K562 (cell line): ENCODE data around the gene TSPAN14. TPM values are rescaled to one million over a fixed set of nuclear protein-coding genes. Genes with fewer than 3 reads are reported as not detected.
A peak's percentile ranks its signal among the peaks of the same experiment; 100 is the strongest.

ENCODE experiments used
- ARID1B ChIP-seq: fragments of 450-650 bp; IDR thresholded peaks from 2 replicates; pipeline ENCODE4 v1.6.1; 2016; ENCODE audit warnings: antibody characterized with exemption, mild to moderate bottlenecking, inconsistent platforms
- BRD9 ChIP-seq: fragments of 450-650 bp; IDR thresholded peaks from 2 replicates; pipeline ENCODE4 v1.6.1; 2018; ENCODE audit warnings: low read depth; ENCODE audit not compliant: partially characterized antibody
- CBFA2T3 ChIP-seq: fragments of 450-650 bp; IDR thresholded peaks from 2 replicates; pipeline ENCODE4 v1.6.1; 2017
- CHD2 ChIP-seq: IDR thresholded peaks from 2 replicates; pipeline ENCODE4 v1.6.1; 2011; ENCODE audit warnings: low read depth, low read length
- ELF1 ChIP-seq: fragments of 200-800 bp; sonication (Bioruptor generic); IDR thresholded peaks from 2 replicates; pipeline ENCODE4 v1.6.1; 2016; ENCODE audit warnings: missing genetic modification characterization, missing compliant biosample characterization
- ELF4 ChIP-seq: fragments of 450-650 bp; formaldehyde crosslinking; IDR thresholded peaks from 2 replicates; pipeline ENCODE4 v1.4.0; 2022; ENCODE audit warnings: missing genetic modification characterization
- FUS ChIP-seq: fragments of 200-400 bp; formaldehyde crosslinking; optimal IDR thresholded peaks from 2 replicates; pipeline ENCODE3; 2017; ENCODE audit warnings: low read depth, low read length
- IFI16 ChIP-seq: fragments of 250-450 bp; sonication (Bioruptor Pico); IDR thresholded peaks from 2 replicates; pipeline ENCODE4 v2.1.2; 2022; ENCODE audit warnings: mild to moderate bottlenecking, inconsistent platforms
- MBD2 ChIP-seq: sonication (generic); IDR thresholded peaks from 2 replicates; pipeline ENCODE4 v1.6.1; 2016; ENCODE audit warnings: low read depth, borderline replicate concordance
- PHB2 ChIP-seq: fragments of 450-650 bp; IDR thresholded peaks from 2 replicates; pipeline ENCODE4 v1.6.1; 2017; ENCODE audit warnings: low read depth
- POLR2AphosphoS5 ChIP-seq: IDR thresholded peaks from 2 replicates; pipeline ENCODE4 v1.6.1; 2011; ENCODE audit warnings: mild to moderate bottlenecking, low read depth, low read length, moderate library complexity; ENCODE audit not compliant: control insufficient read depth, insufficient read depth
- TCF3 ChIP-seq: sonication (generic); formaldehyde crosslinking; IDR thresholded peaks from 2 replicates; pipeline ENCODE4 v1.4.0; 2020; ENCODE audit warnings: mild to moderate bottlenecking, missing genetic modification reagents
- TEAD4 ChIP-seq, 2 experiments: sonication (generic) in 1 of 2; formaldehyde crosslinking in 1 of 2; IDR thresholded peaks; 2 replicates each; pipeline versions ENCODE4 v1.6.1 to v1.8.0; 2012 to 2022; ENCODE audit warnings: borderline replicate concordance in 1 of 2, inconsistent platforms in 1 of 2, low read length in 1 of 2, mild to moderate bottlenecking in 1 of 2, missing genetic modification reagents in 1 of 2
- ZBTB5 ChIP-seq: fragments of 450-650 bp; IDR thresholded peaks from 2 replicates; pipeline ENCODE4 v1.6.1; 2017; ENCODE audit warnings: antibody characterized with exemption
- ZBTB8A ChIP-seq: fragments of 450-650 bp; IDR thresholded peaks from 2 replicates; pipeline ENCODE4 v1.6.1; 2018; ENCODE audit warnings: mild to moderate bottlenecking, moderate library complexity; ENCODE audit not compliant: partially characterized antibody
- ZBTB9 ChIP-seq: fragments of 450-650 bp; formaldehyde crosslinking; IDR thresholded peaks from 2 replicates; pipeline ENCODE4 v1.4.0; 2020; ENCODE audit warnings: mild to moderate bottlenecking, moderate library complexity
- ZNF253 ChIP-seq: fragments of 250-450 bp; sonication (Bioruptor Pico); conservative IDR thresholded peaks from 2 replicates; pipeline ENCODE4 v1.6.1; 2021; ENCODE audit warnings: mild to moderate bottlenecking
- polyA plus RNA-seq, 8 experiments: library from polyadenylated mRNA; depleted of rRNA in 4 of 8; stranded (reverse) in 5 of 8; unstranded in 3 of 8; fragments of >200 nt; fragmentation: Nextera tagmentation in 2 of 8; fragmentation: Illumina TruSeq in 1 of 8; extraction: Ambion mirVana in 2 of 8; extraction: Trizol in 1 of 8; gene quantifications; 2 replicates each; pipeline versions ENCODE4 v1.2.1 to v1.2.3, GENCODE V29; 2011 to 2014; ENCODE audit warnings: inconsistent platforms in 1 of 8, missing spikeins in 1 of 8
- total RNA-seq, 7 experiments: library from RNA; depleted of rRNA in 6 of 7; stranded (reverse); fragments of >200 nt in 6 of 7; fragmentation: Illumina TruSeq in 2 of 7; extraction: Trizol in 2 of 7; gene quantifications; 2 replicates each; pipeline versions ENCODE4 v1.2.1 to v1.2.3, GENCODE V29; 2011 to 2021; ENCODE audit warnings: low replicate concordance in 1 of 7
- TF ChIP-seq, protein P1 (sequence below): fragments of 200-800 bp; sonication (Bioruptor generic); IDR thresholded peaks from 2 replicates; pipeline ENCODE4 v1.6.1; 2017; ENCODE audit warnings: missing genetic modification characterization, missing compliant biosample characterization
- TF ChIP-seq, protein P2 (sequence below): fragments of 450-650 bp; IDR thresholded peaks from 2 replicates; pipeline ENCODE4 v1.6.1; 2018; ENCODE audit warnings: mild to moderate bottlenecking, low read depth; ENCODE audit not compliant: partially characterized antibody
- TF ChIP-seq, protein P3 (sequence below): sonication (generic); formaldehyde crosslinking; IDR thresholded peaks from 2 replicates; pipeline ENCODE4 v1.8.0; 2022; ENCODE audit warnings: missing genetic modification reagents, mild to moderate bottlenecking, borderline replicate concordance

Gene TSPAN14
- total and polyA plus RNA-seq, 9 of the 15 experiments (the other 6 are each of a cell fraction or from before 2014, with no cell fraction given), result 5.8 to 92.9 (median 23.3) TPM

GRCh38 chr10:80504158-80504811 lies 50.2 kb downstream of the TSPAN14 start (continued):
- TF ChIP-seq, protein P1, sequence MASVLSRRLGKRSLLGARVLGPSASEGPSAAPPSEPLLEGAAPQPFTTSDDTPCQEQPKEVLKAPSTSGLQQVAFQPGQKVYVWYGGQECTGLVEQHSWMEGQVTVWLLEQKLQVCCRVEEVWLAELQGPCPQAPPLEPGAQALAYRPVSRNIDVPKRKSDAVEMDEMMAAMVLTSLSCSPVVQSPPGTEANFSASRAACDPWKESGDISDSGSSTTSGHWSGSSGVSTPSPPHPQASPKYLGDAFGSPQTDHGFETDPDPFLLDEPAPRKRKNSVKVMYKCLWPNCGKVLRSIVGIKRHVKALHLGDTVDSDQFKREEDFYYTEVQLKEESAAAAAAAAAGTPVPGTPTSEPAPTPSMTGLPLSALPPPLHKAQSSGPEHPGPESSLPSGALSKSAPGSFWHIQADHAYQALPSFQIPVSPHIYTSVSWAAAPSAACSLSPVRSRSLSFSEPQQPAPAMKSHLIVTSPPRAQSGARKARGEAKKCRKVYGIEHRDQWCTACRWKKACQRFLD (CRISPR knock-in tag), result no peak
- TF ChIP-seq ZBTB8A, result no peak
- peak; percentile 98 for TF ChIP-seq CBFA2T3
- TF ChIP-seq MBD2, result peak; percentile 45; the same call in 1 of the 2 replicates
- TF ChIP-seq CHD2, result no peak
- TF ChIP-seq BRD9, result peak; percentile 49
- peak; percentile 78; the same call in 1 of the 2 replicates for TF ChIP-seq PHB2
- peak; percentile 95 for TF ChIP-seq TCF3 (CRISPR knock-in tag)
- no peak for TF ChIP-seq ZNF253
- TF ChIP-seq ARID1B, result peak; percentile 95
- TF ChIP-seq ELF4, result peak; percentile 63; the same call in 1 of the 2 replicates
- TF ChIP-seq TEAD4 (IDR thresholded peaks at IDR 0.05; ENCODE audit: low read length), result peak; percentile 91
- no peak for TF ChIP-seq TEAD4 (CRISPR knock-in tag; IDR thresholded peaks at IDR 0.05; ENCODE audit: borderline replicate concordance)
- no peak for TF ChIP-seq ELF1
- TF ChIP-seq POLR2AphosphoS5, result peak; percentile 93
- no peak for TF ChIP-seq ZBTB9 (CRISPR knock-in tag)
- TF ChIP-seq FUS, result no peak
- TF ChIP-seq, protein P2, sequence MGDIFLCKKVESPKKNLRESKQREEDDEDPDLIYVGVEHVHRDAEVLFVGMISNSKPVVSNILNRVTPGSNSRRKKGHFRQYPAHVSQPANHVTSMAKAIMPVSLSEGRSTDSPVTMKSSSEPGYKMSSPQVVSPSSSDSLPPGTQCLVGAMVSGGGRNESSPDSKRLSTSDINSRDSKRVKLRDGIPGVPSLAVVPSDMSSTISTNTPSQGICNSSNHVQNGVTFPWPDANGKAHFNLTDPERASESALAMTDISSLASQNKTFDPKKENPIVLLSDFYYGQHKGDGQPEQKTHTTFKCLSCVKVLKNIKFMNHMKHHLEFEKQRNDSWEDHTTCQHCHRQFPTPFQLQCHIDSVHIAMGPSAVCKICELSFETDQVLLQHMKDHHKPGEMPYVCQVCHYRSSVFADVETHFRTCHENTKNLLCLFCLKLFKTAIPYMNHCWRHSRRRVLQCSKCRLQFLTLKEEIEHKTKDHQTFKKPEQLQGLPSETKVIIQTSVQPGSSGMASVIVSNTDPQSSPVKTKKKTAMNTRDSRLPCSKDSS, result no peak
- TF ChIP-seq ZBTB5, result no peak
- TF ChIP-seq, protein P3, sequence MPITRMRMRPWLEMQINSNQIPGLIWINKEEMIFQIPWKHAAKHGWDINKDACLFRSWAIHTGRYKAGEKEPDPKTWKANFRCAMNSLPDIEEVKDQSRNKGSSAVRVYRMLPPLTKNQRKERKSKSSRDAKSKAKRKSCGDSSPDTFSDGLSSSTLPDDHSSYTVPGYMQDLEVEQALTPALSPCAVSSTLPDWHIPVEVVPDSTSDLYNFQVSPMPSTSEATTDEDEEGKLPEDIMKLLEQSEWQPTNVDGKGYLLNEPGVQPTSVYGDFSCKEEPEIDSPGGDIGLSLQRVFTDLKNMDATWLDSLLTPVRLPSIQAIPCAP (CRISPR knock-in tag), result no peak
- TF ChIP-seq IFI16 (CRISPR knock-in tag), result no peak
